Thoracic aorta (tissue), 2 donors: ENCODE results near the gene GJB3. TPM values are rescaled to one million over a fixed set of nuclear protein-coding genes. Genes with fewer than 3 reads are reported as not detected.
"Not testable (repeated sequence)": the region's sequence is repeated elsewhere in the genome, so short reads cannot be mapped to it uniquely, and the experiment has no call there.

Experiments
- ATAC-seq: fragments of 150-250 bp; one replicate; pipeline ENCODE4 v1.8.0; 2017; ENCODE audit warnings: low read depth; ENCODE audit not compliant: insufficient number of reproducible peaks, low FRiP score
- DNase-seq: peaks from one replicate; pipeline ENCODE4 v3.0.0-alpha.2; 2020; ENCODE audit warnings: low spot score
- H3K27ac ChIP-seq, 2 donors: fragments of 200-600 bp; sonication (generic); 1 replicate in 1 of 2; 2 replicates in 1 of 2; pipeline ENCODE4 v1.5.1; 2016; ENCODE audit warnings: mild to moderate bottlenecking in 2 of 2, moderate library complexity in 2 of 2
- H3K27me3 ChIP-seq: fragments of 200-600 bp; sonication (generic); replicated peaks from 2 replicates; pipeline ENCODE4 v1.6.0; 2016; ENCODE audit warnings: mild to moderate bottlenecking; ENCODE audit not compliant: insufficient read depth
- H3K36me3 ChIP-seq: fragments of 200-600 bp; sonication (generic); one replicate; pipeline ENCODE4 v1.5.1; 2016
- H3K4me1 ChIP-seq, 2 donors: fragments of 200-600 bp; sonication (generic); 1 replicate in 1 of 2; 2 replicates in 1 of 2; pipeline versions ENCODE4 v1.5.1 to v1.6.0; 2016; ENCODE audit warnings: low read depth in 2 of 2, mild to moderate bottlenecking in 1 of 2; ENCODE audit not compliant: control insufficient read depth in 1 of 2
- H3K4me3 ChIP-seq: fragments of 200-600 bp; sonication (generic); 2 replicates; pipeline ENCODE4 v1.5.1; 2016; ENCODE audit warnings: mild to moderate bottlenecking
- H3K9me3 ChIP-seq: fragments of 200-600 bp; sonication (generic); 2 replicates; pipeline ENCODE4 v1.5.1; 2016
- total RNA-seq, 2 donors: library from RNA; depleted of rRNA; stranded (reverse); fragments of >200 nt; gene quantifications; one replicate each; pipeline versions ENCODE4 v1.1.0 to v1.2.3, GENCODE V29; 2016
- TF ChIP-seq, protein P1 (sequence below): fragments of 200-600 bp; sonication (generic); IDR thresholded peaks from one replicate; pipeline ENCODE4 v1.5.1; 2019; ENCODE audit warnings: antibody characterized with exemption

Gene GJB3
- total RNA-seq = under 1 TPM; 0.28 to 0.54 TPM

DNA sequence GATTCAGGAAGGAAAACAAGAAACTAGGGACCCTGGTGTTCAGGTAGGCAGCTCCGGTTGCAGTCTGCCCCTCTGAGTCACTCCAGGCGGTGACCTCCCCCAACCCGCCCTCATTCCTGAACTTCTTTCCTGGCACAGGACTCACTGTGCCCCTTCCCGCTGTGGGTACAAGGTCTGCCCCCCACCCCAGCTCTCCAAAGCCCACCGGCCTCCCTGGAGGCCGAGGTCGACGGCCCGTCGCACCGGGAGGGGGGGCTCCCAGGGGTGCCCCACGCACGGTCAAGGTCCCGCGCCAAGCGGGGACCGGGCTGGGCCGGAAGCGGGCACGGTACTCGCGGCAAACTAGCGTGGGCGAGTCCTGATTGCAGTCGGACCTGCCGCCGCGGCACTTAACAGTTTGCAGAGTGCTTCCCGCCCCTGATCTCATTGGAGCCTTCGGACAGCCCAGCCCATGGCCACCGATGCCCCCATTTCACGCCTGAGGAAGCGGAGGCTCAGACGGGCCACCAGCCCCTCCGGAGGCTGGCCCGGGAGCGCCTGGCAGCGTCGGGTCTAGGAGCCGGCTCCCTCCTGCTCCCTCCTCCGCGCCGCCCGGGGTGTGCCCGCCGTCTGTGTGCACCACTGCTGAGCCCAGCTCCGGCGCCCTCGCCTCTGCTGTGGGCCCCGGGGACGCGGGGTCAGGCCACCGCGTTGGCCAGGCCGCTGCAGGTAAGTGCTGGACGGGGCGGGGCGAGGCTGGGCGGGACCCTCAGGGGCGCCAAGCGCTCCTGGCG, at the start of gene GJB3:
GJB3 (plus strand) TSS at position 144 of the 773 bp plus-strand sequence. CDS start 3,549 bp downstream, outside the sequence.
- Histone ChIP-seq H3K27me3 (no peaks in the 10 kb centered on the region), H3K9me3 (no peaks in the 10 kb centered on the region), H3K4me3 (peak within 1 kb of the TSS; percentile 67), H3K27ac (no peak within 1 kb of the TSS), H3K4me1 (peaks cover 4 to 17% of the 10 kb centered on the region in 2 donors), H3K36me3 (no peaks in the 10 kb centered on the region)
- no peak for DNase-seq
- no peak for ATAC-seq
- TF ChIP-seq, protein P1, sequence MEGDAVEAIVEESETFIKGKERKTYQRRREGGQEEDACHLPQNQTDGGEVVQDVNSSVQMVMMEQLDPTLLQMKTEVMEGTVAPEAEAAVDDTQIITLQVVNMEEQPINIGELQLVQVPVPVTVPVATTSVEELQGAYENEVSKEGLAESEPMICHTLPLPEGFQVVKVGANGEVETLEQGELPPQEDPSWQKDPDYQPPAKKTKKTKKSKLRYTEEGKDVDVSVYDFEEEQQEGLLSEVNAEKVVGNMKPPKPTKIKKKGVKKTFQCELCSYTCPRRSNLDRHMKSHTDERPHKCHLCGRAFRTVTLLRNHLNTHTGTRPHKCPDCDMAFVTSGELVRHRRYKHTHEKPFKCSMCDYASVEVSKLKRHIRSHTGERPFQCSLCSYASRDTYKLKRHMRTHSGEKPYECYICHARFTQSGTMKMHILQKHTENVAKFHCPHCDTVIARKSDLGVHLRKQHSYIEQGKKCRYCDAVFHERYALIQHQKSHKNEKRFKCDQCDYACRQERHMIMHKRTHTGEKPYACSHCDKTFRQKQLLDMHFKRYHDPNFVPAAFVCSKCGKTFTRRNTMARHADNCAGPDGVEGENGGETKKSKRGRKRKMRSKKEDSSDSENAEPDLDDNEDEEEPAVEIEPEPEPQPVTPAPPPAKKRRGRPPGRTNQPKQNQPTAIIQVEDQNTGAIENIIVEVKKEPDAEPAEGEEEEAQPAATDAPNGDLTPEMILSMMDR = no peak

DNA sequence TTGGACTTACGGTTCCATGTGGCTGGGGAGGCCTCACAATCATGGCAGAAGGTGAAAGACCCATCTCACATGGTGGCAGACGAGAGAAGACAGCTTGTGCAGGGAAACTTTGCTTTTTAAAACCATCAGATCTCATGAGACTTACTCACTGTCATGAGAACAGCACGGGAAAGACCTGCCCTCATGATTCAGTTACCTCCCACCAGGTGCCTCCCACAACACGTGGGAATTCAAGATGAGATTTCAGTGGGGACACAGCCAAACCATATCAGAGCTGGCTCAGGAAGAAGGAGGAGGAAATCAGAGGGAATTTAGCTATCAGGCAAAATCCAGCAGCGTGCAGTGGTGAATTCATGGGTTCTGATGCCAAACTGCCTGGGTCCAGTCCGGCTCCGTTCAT, 48.2 kb upstream of the GJB3 start:
- H3K36me3 ChIP-seq, H3K27me3 ChIP-seq, H3K4me3 ChIP-seq, H3K27ac ChIP-seq, ATAC-seq, H3K9me3 ChIP-seq, H3K4me1 ChIP-seq, DNase-seq: not testable (repeated sequence)

DNA sequence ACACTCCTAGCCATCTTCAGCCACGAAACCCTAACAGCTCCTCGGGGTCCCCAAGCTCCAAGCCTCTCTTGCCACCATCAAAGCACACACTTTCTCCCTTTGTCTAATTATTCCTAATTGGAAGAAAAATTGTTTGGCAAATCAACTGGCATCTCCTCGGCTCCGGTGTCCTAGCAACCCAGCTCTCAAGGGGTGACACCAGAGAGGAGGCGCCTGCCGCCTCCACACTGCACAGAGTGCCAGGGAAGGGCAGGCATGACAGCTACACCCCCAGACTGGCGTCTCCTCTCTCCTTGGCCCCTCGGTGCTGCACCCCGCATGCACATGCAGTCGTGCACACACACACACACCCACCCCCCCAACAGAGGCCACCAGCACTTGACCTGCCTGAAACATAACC, 44.3 kb upstream of the GJB3 start:
- no peaks in the 10 kb centered on the region for H3K36me3 ChIP-seq
- H3K4me3 ChIP-seq = no peak overlapping the region
- TF ChIP-seq, protein P1 = no peak
- no peak overlapping the region for H3K27ac ChIP-seq
- no peaks in the 10 kb centered on the region for H3K27me3 ChIP-seq
- ATAC-seq = no peak
- no peaks in the 10 kb centered on the region for H3K4me1 ChIP-seq
- no peak for DNase-seq
- H3K9me3 ChIP-seq = no peaks in the 10 kb centered on the region

DNA sequence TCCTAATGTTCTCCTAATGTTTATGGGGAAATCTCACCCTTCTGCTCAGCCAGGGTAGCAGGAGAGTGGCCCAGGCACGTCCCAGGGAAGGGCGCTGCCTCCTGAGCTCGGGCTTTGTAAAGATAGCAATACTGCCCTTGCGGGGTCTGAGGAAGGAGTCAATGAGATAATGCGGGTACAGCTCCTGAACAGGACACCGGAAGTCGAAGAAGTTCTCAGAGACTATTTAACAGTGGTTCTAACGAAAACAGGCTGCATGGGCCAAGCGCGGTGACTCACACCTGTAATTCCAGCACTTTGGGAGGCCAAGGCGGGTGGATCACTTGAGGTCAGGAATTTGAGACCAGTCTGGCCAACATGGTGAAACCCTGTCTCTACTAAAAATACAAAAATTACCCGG, 43.8 kb upstream of the GJB3 start:
- H3K4me3 ChIP-seq, H3K36me3 ChIP-seq, H3K27ac ChIP-seq, H3K27me3 ChIP-seq, H3K9me3 ChIP-seq, H3K4me1 ChIP-seq, DNase-seq, ATAC-seq: not testable (repeated sequence)

DNA sequence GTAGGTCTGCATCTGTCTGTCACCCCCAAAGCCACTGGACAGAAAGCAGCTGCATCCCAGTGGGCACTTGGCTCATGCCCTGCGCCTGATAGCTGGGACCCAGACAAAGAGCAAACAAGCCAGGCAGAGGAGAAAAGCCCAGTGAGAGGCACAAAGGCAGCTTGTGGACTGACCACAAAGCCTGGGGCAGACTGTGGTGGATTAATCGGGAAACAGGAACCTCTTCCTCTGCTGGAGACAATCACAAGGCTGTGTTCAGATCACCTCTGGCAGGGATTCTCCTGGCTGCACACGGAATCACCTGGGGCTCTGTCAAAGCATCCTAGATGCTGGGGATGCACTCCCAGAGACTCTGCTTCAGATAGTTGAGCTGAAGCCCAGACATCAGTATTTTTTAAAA, 41.4 kb upstream of the GJB3 start:
- DNase-seq (no peak), ATAC-seq (no peak)
- Histone ChIP-seq H3K27ac (no peak overlapping the region), H3K9me3 (no peaks in the 10 kb centered on the region), H3K4me3 (no peak overlapping the region), H3K27me3 (no peaks in the 10 kb centered on the region), H3K4me1 (no peaks in the 10 kb centered on the region), H3K36me3 (no peaks in the 10 kb centered on the region)
- TF ChIP-seq, protein P1 = no peak

DNA sequence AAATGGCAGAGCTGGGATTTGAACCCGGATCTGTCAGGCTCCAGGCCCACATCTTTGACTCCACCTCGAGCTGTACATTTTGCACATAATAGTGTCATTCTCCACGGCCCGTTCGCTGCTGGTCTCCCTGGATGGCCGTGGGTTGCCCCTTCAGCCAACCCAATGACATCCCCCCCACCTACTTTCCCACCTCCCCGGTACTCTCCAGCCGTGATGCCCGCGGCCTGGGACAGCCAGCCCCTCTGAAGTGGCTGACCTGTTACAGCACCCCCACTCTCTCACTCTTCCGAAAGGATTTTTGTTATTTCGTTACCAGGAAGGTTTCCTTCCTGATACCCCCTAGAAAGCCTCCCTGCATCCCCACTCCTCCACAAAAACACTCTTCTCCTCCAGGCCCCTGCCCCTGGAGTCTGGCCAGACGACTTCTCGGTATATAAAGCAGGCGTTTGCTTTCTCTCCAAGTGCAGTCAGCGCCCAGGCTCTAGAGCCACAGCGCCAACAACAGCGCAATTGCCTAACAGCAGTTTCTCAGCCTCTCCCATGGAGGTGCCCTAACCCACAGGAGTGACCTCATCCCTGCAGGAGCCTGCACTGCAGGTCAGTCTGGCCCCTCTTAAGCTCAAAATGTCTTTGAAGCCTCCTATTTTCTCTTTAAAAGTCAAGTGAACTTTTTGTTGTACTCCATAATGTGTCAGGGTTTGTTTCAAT, 40.7 kb upstream of the GJB3 start:
- DNase-seq (no peak), ATAC-seq (no peak)
- Histone ChIP-seq H3K27ac (no peak overlapping the region), H3K36me3 (no peaks in the 10 kb centered on the region), H3K4me3 (no peak overlapping the region), H3K9me3 (no peaks in the 10 kb centered on the region), H3K4me1 (no peaks in the 10 kb centered on the region), H3K27me3 (no peaks in the 10 kb centered on the region)
- TF ChIP-seq, protein P1 = no peak
